ENCODE data around the gene AURKB.

DNA sequence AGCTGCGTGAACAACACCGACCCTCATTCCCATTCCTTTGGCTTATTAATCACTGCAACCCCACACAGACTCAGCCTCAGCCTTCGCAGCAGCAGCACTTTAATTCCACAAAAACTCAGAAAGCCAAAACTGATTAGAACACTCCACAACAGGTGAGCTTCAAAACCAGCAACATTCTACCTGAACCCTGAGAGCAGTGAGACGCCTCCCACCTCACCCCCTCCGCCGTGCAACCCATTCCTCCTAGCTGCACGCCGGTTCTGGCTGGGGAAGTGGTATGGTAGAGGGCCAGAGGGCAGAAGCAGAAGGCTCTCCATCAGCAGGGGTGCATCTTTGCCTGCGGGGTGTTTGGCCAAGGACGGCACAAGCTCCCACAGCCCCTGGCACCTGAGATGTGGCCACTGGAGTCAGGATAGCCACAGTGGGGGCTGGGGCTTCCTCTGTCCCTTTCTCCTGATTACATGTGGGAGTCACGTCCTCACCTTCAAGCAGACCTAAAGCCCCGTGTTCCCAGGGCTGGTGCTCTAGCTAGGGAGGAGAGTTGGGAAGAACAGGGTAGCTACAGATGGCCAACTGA is 22.0 kb downstream of the AURKB start:
- TF ChIP-seq TAF1 (IDR thresholded peaks at IDR 0.05; ENCODE audit: borderline replicate concordance, insufficient read depth, low read length) (no peak), POLR2AphosphoS5 (IDR thresholded peaks at IDR 0.05; ENCODE audit: low read depth, low read length) (no peak), SIN3A (IDR thresholded peaks at IDR 0.05; ENCODE audit: borderline replicate concordance, insufficient read depth, low read length) (no peak)
